VCaP (cell line): ENCODE results near the gene SLC9A9.

Experiments
- H3K27ac ChIP-seq: fragments of 450-650 bp; 2 replicates; pipeline ENCODE4 v1.5.1; 2017
- TF ChIP-seq, protein P1 (sequence below): fragments of 450-650 bp; conservative IDR thresholded peaks from 2 replicates; pipeline ENCODE4 v1.5.1; 2017; ENCODE audit warnings: mild to moderate bottlenecking, moderate library complexity

Gene SLC9A9

DNA sequence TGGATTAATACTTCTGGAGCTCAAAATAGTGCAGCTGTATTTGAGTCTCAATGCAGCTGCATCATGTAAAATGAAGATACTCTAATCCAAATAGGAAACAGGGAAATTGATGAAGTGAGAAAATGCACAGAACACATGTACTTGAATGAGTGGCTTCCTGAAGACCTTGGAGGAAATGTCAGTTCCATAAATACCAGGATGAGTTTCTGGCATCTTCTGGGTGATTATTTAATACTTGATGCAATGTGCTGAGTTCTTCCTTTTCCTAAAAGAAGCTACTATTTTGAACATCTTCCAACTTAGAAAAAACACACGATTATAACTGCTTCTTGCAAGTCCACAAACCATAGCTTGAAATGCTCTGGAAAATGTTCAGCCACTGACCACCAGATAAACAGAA, 162.8 kb downstream of the SLC9A9 start:
- TF ChIP-seq, protein P1, sequence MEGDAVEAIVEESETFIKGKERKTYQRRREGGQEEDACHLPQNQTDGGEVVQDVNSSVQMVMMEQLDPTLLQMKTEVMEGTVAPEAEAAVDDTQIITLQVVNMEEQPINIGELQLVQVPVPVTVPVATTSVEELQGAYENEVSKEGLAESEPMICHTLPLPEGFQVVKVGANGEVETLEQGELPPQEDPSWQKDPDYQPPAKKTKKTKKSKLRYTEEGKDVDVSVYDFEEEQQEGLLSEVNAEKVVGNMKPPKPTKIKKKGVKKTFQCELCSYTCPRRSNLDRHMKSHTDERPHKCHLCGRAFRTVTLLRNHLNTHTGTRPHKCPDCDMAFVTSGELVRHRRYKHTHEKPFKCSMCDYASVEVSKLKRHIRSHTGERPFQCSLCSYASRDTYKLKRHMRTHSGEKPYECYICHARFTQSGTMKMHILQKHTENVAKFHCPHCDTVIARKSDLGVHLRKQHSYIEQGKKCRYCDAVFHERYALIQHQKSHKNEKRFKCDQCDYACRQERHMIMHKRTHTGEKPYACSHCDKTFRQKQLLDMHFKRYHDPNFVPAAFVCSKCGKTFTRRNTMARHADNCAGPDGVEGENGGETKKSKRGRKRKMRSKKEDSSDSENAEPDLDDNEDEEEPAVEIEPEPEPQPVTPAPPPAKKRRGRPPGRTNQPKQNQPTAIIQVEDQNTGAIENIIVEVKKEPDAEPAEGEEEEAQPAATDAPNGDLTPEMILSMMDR: no peak

DNA sequence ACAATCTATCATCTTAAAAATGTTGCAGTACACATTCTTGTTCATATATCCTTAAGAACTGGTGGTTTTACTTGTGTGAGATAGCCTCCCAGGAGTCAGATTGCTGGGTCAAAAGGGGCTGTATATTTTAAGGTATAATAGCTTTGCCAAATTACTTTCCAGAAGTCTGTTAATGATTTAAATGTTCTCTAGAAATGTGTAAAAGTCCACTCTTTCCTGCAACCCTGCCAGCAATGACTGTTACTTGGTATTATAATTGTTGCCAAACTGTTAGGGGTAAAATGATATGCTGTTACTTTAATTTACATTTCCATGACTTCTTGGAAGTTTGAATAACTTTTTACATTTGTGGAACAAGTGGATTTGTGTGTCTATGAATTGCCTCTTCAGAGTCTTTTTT, 170.8 kb downstream of the SLC9A9 start:
- H3K27ac ChIP-seq: no peak overlapping the region
- TF ChIP-seq, protein P1: no peak

More for the DNA sequence above, 162.8 kb downstream of the SLC9A9 start:
- no peak overlapping the region for H3K27ac ChIP-seq

DNA sequence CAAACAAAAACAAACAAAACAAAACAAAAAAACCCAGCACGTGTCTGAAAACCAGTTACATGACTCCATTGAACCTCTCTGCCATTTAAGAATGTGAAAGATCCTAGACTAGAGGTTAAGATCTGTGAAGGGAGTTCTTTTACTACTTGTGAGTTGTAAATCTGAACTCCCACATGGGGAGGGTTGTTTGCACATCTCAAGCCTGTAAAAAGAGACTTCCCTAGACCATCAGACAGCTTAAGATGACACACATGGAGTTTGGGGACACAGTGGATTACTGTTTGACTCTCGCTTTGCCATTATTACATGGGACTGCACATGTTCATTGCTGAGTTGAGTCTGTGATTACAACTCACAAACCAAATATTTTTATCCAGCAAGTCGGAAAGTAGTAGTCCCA, 171.5 kb downstream of the SLC9A9 start:
- TF ChIP-seq, protein P1: no peak
- H3K27ac ChIP-seq: no peak overlapping the region

DNA sequence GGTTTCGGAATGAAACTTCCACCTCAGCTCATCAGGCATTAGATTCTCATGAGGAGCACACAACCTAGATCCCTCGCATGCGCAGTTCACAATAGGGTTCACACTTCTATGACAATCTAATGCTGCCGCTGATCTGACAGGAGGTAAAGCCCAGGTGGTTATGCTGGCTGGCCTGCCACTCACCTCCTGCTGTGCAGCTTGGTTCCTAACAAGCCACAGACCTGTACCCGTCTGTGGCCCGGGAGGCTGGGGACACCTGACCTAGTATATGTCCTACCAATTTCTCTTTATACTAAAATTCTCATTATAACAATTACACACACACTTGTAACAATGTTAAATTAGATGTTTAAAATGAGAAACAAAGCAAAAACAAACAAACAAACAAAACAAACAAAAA, 172.2 kb downstream of the SLC9A9 start:
- TF ChIP-seq, protein P1: no peak
- no peak overlapping the region for H3K27ac ChIP-seq

DNA sequence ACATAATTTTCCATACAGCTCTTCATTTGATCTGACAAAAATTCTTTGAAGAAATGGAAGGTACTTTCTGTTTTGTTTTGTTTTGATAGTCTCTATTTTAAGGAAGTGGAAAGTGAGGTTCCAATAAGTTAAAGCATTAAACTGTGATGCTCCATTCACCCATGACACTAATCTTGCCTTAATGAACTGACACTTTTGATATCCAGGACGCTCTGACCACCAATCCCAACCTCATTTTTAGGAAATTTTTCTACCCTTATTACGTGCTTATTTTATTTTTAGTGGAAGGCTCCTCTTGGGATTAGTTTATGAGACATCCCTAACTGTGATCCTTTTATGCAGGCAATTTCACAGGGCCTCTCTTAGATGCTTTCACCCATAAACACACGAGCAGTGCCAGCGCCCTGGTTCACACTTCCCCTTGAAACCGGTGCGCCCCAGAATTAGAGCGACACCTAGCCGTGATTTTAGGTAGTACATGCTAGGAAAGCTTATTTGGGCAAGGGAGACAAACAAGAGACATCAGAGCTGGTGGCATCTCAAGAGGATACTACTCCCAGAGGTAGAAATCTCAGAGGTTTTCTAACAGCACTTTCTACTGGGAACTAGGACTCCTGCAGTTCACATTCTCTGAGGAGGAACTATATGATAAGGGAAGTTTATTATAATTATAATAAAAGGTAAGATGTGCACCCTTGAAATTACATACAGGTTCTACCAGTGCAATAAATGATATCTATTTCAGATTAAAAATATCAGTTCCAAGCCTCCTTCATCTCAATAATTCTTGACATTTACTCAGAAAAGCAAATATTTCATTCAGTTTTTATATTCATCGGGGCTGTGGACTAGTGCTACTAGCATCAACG, 173.9 kb downstream of the SLC9A9 start:
- H3K27ac ChIP-seq: no peak overlapping the region
- TF ChIP-seq, protein P1: peak; percentile 92

DNA sequence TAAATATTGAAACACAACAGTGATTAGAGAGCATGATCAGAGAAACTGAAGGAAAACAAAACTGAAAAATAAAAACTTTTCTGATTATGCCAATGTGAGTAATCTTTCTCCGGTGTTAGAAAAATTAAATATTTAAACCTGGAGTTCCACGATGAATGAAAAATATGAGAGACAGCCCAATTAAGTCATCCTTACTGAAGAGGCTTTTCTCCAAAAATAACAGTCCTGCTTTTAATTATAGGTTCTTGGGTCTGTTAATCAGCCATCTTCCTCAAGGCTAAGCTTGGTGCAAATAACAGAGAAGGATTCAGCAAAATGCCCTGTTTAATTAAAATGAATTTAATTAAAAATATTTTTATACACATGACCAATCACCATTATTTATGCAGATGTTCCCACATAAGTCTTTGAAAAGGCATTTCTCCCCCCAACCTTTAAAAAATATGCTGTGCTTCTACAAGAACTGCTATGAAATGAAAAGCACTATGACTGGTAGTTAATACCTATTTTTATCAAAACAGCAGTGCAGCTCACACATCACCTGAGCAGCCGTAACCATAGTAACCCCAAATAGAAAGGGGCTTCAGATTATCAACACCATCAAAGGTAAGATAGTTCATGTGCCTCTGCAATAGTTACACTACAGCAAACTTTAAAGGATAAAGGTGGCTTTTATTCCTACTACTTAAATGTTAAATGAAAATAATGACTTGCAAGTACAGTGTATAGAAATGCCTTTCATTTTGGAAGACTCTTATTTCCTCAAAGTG, 175.7 kb downstream of the SLC9A9 start:
- no peak overlapping the region for H3K27ac ChIP-seq
- TF ChIP-seq, protein P1: no peak

DNA sequence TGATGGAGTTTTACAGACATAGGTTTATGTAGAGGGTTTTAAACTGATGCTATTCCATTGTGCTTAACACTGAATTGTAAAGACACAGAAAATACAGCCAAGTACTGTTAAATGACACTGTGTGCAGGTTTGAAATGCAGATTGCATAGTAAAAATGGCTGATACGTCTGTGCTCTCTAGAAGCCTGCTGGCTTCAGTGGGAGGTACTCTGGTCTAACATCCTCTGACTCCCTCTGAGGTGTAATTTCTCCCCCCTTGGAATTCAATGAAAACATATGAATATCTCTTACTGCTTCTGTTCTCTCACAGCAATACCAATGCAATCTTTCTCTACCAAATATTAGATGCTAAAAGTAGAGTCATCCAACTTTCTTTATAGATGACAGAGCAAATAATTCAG, 176.6 kb downstream of the SLC9A9 start:
- TF ChIP-seq, protein P1: no peak
- no peak overlapping the region for H3K27ac ChIP-seq
